GM21723 (cell line): Measurements from ENCODE around the gene IRAK2.

Experiments
- ATAC-seq: cut with Tn5 transposase; IDR thresholded peaks from one replicate; pipeline ENCODE4 v1.9.1; 2021; ENCODE audit warnings: mild to moderate bottlenecking, moderate library complexity; ENCODE audit not compliant: unreplicated experiment

The IRAK2 gene

DNA sequence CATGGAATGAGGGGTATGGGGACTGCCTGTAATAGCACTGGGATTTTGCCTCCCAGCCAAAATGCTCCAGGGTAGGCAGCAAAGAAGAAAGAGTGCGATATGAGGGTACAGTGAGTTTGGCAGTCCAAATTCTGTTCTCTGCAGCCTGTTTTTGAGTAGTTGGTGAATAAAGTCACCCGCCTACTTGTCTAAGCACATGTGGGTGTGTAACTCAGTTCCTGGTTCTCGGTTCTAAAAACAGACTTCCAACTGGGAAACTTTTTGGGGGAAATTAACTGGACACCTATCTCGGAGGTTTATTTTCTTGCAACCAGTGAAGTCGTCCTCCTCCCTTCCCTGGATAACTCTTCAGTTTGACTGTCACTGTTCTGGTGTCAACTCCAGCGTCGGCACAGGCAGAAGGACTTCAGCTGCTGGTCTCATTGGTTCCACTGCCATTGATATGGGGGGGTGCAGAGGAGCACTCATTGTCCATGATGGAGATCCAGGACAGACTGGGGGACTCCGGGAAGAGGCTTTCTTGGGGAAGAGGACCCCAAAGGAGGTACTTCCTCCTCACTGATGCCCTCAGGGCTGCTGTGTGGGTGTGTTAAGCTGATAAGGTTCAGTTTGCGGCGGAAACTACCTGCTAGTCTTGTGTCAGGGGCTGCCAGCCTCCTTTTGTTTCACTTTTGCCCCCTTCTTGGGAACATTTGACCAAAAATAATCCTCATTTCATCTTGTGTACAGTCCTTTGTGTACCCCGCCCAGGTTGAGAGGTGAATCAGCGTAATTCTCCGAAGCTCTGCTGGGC lies 114.9 kb downstream of the IRAK2 start:
- no peak for ATAC-seq

- ATAC-seq = no peak
These were observed 115.4 kb downstream of the IRAK2 start for GRCh38 chr3:10280177-10280529.

GRCh38 chr3:10280571-10280970 lies 115.9 kb downstream of the IRAK2 start:
- ATAC-seq = no peak

GRCh38 chr3:10281951-10282350 lies 117.2 kb downstream of the IRAK2 start:
- no peak for ATAC-seq

GRCh38 chr3:10283638-10284037 lies 118.9 kb downstream of the IRAK2 start:
- no peak for ATAC-seq

GRCh38 chr3:10284496-10284895 lies 119.8 kb downstream of the IRAK2 start:
- no peak for ATAC-seq

GRCh38 chr3:10285272-10286132 lies 120.8 kb downstream of the IRAK2 start:
- no peak for ATAC-seq

- no peak for ATAC-seq
These were observed 121.4 kb downstream of the IRAK2 start for GRCh38 chr3:10286133-10286524.

GRCh38 chr3:10286596-10287295 lies 122.0 kb downstream of the IRAK2 start:
- peak; percentile 59 for ATAC-seq

DNA sequence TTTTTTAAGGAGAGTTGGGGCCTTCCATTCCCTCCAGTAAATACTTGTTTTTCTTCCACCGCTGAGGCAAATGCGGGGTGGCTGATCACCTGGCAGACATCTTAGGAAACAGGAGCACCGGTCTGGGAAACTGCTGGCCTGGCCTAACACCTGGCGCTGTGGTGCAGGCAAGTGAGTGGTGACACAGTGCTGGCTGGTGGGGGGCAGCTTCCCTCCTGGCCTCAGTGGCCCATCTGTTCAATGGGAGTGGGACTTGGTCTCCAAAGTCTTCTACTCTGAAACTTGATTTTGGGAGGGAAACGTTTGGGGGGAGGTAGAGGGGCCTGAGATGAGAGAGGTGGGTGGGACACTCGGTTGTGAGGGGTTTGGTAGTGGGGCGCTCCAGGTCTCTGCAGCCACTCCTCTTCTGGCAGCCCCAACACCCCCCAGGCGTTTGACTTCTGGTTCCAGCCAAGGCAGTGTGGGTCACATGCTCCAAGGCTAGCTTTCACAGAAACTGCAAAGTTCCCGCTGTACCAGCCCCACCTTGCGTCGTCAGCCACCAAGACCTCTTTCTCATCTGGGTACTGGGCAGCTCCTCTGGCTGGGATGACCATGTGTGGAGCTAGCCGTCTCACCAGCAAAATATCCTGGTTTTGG lies 123.3 kb downstream of the IRAK2 start:
- no peak for ATAC-seq

GRCh38 chr3:10288575-10288960 lies 123.8 kb downstream of the IRAK2 start:
- ATAC-seq = no peak

DNA sequence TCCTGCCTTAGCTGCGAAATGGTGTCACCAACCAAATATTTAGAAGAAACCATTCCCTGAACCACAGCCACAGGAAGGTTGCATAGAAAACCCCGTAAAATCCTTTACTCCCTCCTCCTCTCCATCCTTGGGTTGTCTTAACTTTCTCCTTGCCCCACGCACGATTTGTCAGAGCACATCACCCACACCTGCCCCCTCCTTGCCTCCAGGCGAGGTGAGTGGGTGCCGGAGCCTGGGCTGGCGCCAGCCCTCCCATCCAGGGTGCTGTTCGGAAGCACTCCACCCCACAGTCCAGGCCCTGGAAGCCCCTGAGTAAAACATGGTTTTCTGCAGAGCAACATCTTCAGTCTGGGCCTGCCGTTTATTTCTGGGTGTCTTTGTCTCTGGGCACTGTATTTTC lies 124.4 kb downstream of the IRAK2 start:
- no peak for ATAC-seq

DNA sequence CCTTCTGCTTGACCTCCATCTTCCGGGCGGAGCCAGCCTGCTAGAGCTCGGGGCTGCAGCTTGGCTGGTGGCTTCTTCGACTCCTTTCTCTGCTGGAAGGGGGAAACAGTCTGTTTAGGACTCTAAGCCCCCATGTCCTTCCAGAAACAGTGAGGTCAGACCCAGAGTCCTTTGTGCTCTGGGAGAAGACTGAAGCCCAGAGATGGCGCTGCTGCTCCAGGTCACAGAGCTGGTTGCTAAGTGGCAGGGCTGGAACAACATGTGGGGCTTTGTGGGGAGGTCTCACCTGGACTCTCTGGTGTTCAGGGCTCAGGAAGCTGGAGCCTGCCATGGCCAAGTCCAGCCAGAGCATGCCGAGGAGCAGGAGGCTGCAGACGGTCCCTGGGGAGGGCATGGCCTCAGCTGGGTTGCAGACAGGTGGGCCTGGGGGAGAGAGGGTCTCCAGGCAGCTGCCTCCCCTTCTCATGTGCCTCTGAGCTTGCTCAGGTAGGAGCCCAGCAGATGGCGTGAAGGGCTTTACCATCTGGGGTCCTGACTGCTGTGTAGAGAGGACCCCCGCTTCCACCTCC lies 125.2 kb downstream of the IRAK2 start:
- ATAC-seq = no peak

DNA sequence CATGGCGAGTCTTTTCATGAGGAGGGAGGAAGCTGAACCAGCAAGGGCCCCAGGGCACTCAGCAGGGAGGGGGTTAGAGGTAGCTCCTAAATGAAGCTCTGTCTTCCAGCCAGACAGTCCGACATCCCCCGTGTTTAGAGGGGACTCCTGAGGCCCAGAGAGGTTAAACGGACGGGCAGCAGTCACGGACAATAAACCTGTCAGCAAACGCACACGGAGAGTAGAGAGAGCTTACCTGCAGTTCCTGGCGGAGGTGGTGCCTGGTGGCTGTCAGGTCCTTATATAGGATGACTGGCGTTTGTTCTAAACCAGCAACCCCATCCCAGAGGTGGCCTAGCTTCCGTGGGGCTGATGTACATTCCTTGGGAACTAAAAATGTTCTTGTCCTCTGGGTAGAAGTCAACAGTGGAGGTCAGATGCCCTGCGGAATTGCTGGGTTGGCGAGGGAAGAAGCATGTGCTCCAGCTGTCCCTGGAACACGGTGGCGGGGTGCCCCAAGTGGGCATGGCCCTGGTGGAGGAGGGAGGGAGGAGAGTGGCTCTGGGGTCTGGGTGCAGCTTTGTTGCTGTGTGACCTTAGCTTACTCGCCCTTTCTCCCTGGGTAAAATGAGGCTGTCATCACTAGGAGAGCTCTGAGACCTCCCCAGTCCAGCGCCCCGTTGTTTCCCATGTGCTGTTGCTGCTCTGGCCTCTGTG lies 125.9 kb downstream of the IRAK2 start:
- ATAC-seq = no peak

DNA sequence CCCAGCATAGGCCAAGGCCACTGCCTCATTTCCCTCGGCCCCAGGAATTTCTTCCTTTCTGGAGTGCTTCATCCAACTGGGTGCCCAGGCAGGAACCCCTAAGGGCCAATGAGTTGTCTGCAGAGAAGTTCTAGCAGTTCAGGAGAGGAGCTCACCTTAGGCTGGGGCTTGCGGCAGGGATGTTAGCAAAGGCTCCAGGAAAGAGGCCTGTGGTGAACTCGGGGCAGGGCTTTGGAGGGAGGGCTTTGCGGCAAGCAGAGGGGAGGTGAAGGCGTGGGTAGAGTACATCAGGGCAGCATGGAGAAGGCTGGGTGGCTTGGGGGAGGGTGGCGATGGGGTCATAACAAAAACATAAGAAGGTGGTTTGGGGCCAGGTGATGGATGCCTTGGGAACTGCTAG lies 126.9 kb downstream of the IRAK2 start:
- ATAC-seq = no peak

DNA sequence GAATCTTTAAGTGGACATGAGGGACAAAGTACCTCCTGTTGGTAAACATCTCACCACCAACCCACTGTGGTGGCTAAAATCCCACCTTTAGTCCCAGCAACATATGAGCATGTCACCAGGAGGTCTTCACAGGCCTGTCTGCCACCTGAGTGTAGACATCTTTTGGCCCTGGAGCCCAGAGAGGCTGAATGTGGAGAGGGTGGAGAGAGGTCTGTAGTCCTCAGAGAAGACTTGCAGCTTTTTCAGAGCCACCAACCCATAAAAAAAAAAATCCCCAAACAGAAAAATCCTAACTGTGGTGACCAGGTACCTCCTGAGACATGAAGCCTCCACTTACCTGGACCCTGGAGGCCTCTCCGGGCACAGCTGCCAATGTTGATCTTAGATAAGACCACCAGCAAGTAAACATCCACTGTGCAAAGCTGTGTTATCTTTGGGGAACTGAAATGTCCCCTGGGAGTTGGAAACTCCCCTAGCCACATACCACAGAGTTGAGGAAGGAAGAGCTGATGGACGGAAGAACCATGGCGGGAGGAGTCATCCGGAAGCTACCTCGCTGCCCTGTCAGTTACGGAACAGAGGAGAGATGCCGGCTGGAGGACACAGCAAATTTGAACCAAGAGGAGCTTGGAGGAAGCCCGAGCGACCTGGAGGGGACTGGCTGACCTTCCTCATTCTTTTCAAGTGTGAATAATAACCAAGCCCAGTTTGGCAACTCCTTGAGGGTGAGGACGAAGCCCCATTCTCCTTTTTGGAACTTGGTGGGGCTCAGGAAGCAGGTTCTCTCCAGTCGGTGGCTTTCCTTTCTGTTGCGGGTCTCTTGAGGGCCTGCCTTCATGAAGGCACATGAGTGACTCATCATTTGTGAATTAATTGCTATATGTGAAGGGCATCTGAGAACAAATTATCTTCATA lies 128.0 kb downstream of the IRAK2 start, which contains the start of gene GHRL:
Gene GHRL, minus strand, starts transcription at position 443 of the 915 bp plus-strand sequence. CDS start 2,767 bp downstream, outside the sequence.
- peak; percentile 75 for ATAC-seq
